Measurements from ENCODE around the gene MKI67. TPM values are rescaled to one million over a fixed set of nuclear protein-coding genes. Genes with fewer than 3 reads are reported as not detected.

Gene MKI67
- polyA plus RNA-seq, 1 of the 3 experiments (the other 2 are of a cell fraction) = 7.5 TPM

DNA sequence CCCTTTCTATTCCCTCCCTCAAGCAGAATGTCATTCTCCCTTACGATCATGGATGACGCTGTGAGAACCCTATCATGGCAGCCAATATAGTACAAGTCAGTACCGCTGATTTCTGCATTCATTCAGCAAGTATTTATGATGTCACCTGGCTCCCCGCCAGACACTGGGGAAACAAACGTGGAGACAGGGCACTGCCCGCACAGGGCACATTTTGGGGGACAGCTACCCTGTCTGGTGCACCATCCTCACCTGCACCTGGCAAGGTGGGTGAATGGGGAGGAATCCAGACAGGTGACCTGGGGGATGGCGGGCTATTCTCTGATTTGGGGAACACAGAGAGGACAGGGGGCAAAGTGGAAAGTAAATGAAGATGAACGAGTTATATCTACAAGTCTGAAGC is 28.4 kb downstream of the MKI67 start:
- Histone ChIP-seq H3K4me2 (no peak overlapping the region), H3K9me2 (no peaks in the 10 kb centered on the region), H3K9me3 (no peaks in the 10 kb centered on the region), H3F3A (replicated peaks; ENCODE audit: insufficient read depth) (peaks cover 6% of the 10 kb centered on the region), H3K79me2 (ENCODE audit: insufficient read depth) (no peaks in the 10 kb centered on the region; the same call in 1 of the 2 replicates), H3K4me1 (ENCODE audit: control insufficient read depth in 1 of 2, insufficient read depth in 2 of 2, low read depth in 1 of 2, low read length in 1 of 2) (no peaks in the 10 kb centered on the region; a peak in 1 of 4 replicates), H3K27ac (ENCODE audit: low read depth in 2 of 2, low read length in 1 of 2) (no peak overlapping the region), H3K27me3 (ENCODE audit: insufficient read depth) (no peaks in the 10 kb centered on the region), H3K9ac (no peak overlapping the region), H3K4me3 (ENCODE audit: low read depth in 2 of 2, low read length in 1 of 2) (no peak overlapping the region), H2AFZ (ENCODE audit: low read depth) (no peak overlapping the region), H4K20me1 (ENCODE audit: insufficient read depth) (peaks cover 9% of the 10 kb centered on the region; the same call in 1 of the 2 replicates), H3K36me3 (replicated peaks in 1 of 2; ENCODE audit: control insufficient read depth in 1 of 2, insufficient read depth in 2 of 2, low read length in 1 of 2) (peaks cover 9 to 48% of the 10 kb centered on the region in 2 experiments)
- no peak for TF ChIP-seq ZBTB33 (IDR thresholded peaks at IDR 0.05; ENCODE audit: borderline replicate concordance, low read depth)
- no peak for TF ChIP-seq GABPA (IDR thresholded peaks at IDR 0.05; ENCODE audit: low read depth)
- TF ChIP-seq NFIC (IDR thresholded peaks at IDR 0.05; ENCODE audit: borderline replicate concordance) = no peak
- TF ChIP-seq POLR2AphosphoS5 (IDR thresholded peaks at IDR 0.05; ENCODE audit: low read depth, low read length) = no peak
- no peak for TF ChIP-seq MEF2A (IDR thresholded peaks at IDR 0.05; ENCODE audit: borderline replicate concordance, low read depth)
- TF ChIP-seq TAF1 (IDR thresholded peaks at IDR 0.05; ENCODE audit: borderline replicate concordance, low read depth, low read length) = no peak
- TF ChIP-seq, protein P1, sequence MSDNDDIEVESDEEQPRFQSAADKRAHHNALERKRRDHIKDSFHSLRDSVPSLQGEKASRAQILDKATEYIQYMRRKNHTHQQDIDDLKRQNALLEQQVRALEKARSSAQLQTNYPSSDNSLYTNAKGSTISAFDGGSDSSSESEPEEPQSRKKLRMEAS (IDR thresholded peaks at IDR 0.05; ENCODE audit: low read depth) = no peak
- no peak for TF ChIP-seq FOXM1 (IDR thresholded peaks at IDR 0.05; ENCODE audit: low read depth)
- no peak for TF ChIP-seq FOXJ3 (CRISPR knock-in tag; IDR thresholded peaks at IDR 0.05)
- WGBS (ENCODE audit: low lambda C conversion rate) = 86% methylated on average over 8 of the region's 8 CpGs
- no peak for DNase-seq
- ChIA-PET POLR2A (no interaction called here), CTCF (interaction anchor here (1.5 to 1.6 kb wide), 2 partner anchors 19 to 51 kb away, joined by 3 to 5 read pairs; no protein-coding TSS in a partner anchor)

DNA sequence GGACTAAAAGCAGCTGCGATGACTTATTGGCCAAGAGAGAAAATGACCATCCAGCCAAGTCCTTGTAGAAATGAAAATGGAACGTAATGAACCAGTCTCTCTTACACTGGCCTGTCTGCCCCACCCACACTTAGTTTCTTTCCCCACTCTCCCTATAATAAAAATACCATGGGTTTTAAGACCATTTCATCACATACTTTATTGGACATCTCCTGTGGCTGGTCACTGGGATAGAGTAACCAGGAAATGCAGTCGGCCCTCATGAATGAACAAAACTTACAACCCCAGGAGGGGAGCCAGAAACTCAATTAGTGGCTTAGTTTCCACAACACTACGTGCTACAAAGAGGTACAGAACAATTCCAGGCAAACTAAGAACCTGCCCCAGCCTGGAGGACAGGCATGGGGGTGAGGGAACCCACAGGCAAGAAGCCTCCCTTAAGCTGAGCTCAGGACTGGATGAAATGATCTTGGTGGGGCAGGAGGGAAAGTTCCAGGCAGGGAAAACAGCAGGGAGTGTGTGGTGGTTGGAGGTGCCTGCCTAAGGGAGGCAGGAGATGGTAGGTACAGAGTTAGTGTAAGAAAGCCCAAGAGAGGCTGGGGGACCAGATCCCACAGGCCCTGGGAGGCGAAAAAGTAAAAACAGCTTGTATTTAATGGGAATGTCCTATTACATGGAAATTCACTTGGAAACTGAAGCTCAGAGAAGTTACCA is 29.6 kb downstream of the MKI67 start:
- H3K79me2 ChIP-seq (ENCODE audit: insufficient read depth) = no peaks in the 10 kb centered on the region; the same call in 1 of the 2 replicates
- no peaks in the 10 kb centered on the region for H3K9me3 ChIP-seq
- CTCF ChIA-PET = interaction anchor here (0.7 to 1.6 kb wide), 5 partner anchors 18 to 121 kb away, joined by 3 to 5 read pairs (median 3); no protein-coding TSS in a partner anchor
- no peaks in the 10 kb centered on the region; a peak in 1 of 4 replicates for H3K4me1 ChIP-seq (ENCODE audit: control insufficient read depth in 1 of 2, insufficient read depth in 2 of 2, low read depth in 1 of 2, low read length in 1 of 2)
- no peak for DNase-seq
- H3K4me3 ChIP-seq (ENCODE audit: low read depth in 2 of 2, low read length in 1 of 2) = no peak overlapping the region
- POLR2A ChIA-PET = no interaction called here
- H3K4me2 ChIP-seq = no peak overlapping the region
- H3K9me2 ChIP-seq = no peaks in the 10 kb centered on the region
- no peak overlapping the region for H2AFZ ChIP-seq (ENCODE audit: low read depth)
- no peak overlapping the region for H3K9ac ChIP-seq
- no peaks in the 10 kb centered on the region for H3K27me3 ChIP-seq (ENCODE audit: insufficient read depth)
- TF ChIP-seq MXI1 (IDR thresholded peaks at IDR 0.05; ENCODE audit: low read depth, low read length) (no peak), EP300 (IDR thresholded peaks at IDR 0.05; ENCODE audit: borderline replicate concordance in 1 of 2, low read depth in 1 of 2, low read length in 1 of 2) (no peak), TEAD4 (IDR thresholded peaks at IDR 0.05; ENCODE audit: borderline replicate concordance, insufficient read depth) (no peak), ELF1 (IDR thresholded peaks at IDR 0.05) (no peak), EZH2phosphoT487 (IDR thresholded peaks at IDR 0.05; ENCODE audit: borderline replicate concordance, low read depth) (no peak), NFIC (IDR thresholded peaks at IDR 0.05; ENCODE audit: borderline replicate concordance) (no peak)
- H3F3A ChIP-seq (replicated peaks; ENCODE audit: insufficient read depth) = peaks cover 6% of the 10 kb centered on the region
- H3K27ac ChIP-seq (ENCODE audit: low read depth in 2 of 2, low read length in 1 of 2) = no peak overlapping the region
- H3K36me3 ChIP-seq (replicated peaks in 1 of 2; ENCODE audit: control insufficient read depth in 1 of 2, insufficient read depth in 2 of 2, low read length in 1 of 2) = peaks cover 8 to 38% of the 10 kb centered on the region in 2 experiments
- H4K20me1 ChIP-seq (ENCODE audit: insufficient read depth) = peaks cover 9% of the 10 kb centered on the region; the same call in 1 of the 2 replicates
- WGBS (ENCODE audit: low lambda C conversion rate) = 93% methylated on average over 5 of the region's 5 CpGs
